OCI-LY1 (cell line): ENCODE measurements around the gene FAM53B.

Experiments
- CTCF ChIP-seq: fragments of 200-600 bp; sonication (generic), shearing (Covaris generic); IDR thresholded peaks from 2 replicates; pipeline ENCODE4 v1.5.1; 2017; ENCODE audit warnings: mild to moderate bottlenecking, antibody characterized with exemption, low read length, moderate library complexity, mixed read lengths
- EZH2 ChIP-seq: fragments of 200-600 bp; sonication (generic), shearing (Covaris generic); IDR thresholded peaks from 2 replicates; pipeline ENCODE4 v1.8.0; 2017; ENCODE audit warnings: borderline replicate concordance, mixed run types, mild to moderate bottlenecking, antibody characterized with exemption, low read length, moderate library complexity, mixed read lengths

DNA sequence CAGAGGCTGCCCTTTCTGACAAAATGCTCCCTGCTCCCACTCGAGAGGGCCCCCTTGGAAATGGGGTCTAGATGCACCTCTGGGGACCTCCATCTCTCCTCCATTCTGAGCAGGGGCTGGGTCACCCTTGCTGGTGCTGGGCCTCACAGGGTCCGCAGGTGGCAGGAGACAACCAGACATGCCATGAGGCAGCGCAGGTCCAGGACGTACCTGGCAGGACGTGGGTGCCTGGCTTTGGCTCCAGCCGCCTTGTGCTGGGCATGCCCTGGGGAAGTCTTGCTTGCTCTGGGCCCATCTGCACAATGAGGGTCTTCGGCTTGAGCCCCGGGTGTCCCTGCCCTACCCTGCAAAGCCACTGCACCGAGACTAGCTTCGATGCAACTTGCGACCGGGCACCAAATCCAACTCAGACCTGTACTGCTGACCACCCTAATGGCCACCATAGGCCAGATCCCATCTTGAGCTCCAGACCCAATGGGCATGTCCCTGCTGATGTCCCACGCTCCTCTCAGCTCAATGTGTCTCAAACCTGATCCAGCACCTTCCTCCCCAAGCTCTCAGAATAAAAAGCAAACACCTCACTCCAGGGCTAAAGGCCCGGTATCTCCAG is 107.0 kb downstream of the FAM53B start:
- no peak for TF ChIP-seq CTCF
- no peak for TF ChIP-seq EZH2
